Stimulated activated CD4-positive, alpha-beta T cell treated with anti-CD3 and anti-CD28 coated beads, Interleukin-1b, Interleukin-23, amount 100 ng/mL, for 4 hours (primary cell): ENCODE data around the gene CLDN5.

Experiments
- DNase-seq, 2 donors: peaks; one replicate each; pipeline ENCODE4 v3.0.0-alpha.2; 2020; ENCODE audit warnings: low read depth in 2 of 2

CLDN5 gene

GRCh38 chr22:19504900-19505734 is 19.1 kb downstream of the CLDN5 start:
- DNase-seq, result no peak

GRCh38 chr22:19503869-19504268 is 20.3 kb downstream of the CLDN5 start:
- no peak for DNase-seq

GRCh38 chr22:19503367-19503766 is 20.8 kb downstream of the CLDN5 start:
- no peak for DNase-seq

- DNase-seq, result no peak
These were observed 22.2 kb downstream of the CLDN5 start for GRCh38 chr22:19501897-19502447.

GRCh38 chr22:19499880-19500242 is 24.3 kb downstream of the CLDN5 start:
- no peak for DNase-seq

GRCh38 chr22:19499236-19499879 is 24.9 kb downstream of the CLDN5 start:
- no peak for DNase-seq

GRCh38 chr22:19498866-19499190 is 25.4 kb downstream of the CLDN5 start:
- no peak for DNase-seq

- no peak for DNase-seq
These were observed 25.9 kb downstream of the CLDN5 start for GRCh38 chr22:19498154-19498865.

GRCh38 chr22:19497245-19497644 is 27.0 kb downstream of the CLDN5 start:
- DNase-seq, result no peak

GRCh38 chr22:19496324-19496630 is 27.9 kb downstream of the CLDN5 start:
- DNase-seq, result no peak

GRCh38 chr22:19495562-19496323 is 28.5 kb downstream of the CLDN5 start:
- DNase-seq, result no peak

GRCh38 chr22:19494676-19495173 is 29.5 kb downstream of the CLDN5 start:
- no peak for DNase-seq

- no peak for DNase-seq
These were observed 30.1 kb downstream of the CLDN5 start for GRCh38 chr22:19494001-19494560.

GRCh38 chr22:19492504-19493174 is 31.6 kb downstream of the CLDN5 start:
- DNase-seq, result no peak

- no peak for DNase-seq
These were observed 33.5 kb downstream of the CLDN5 start for GRCh38 chr22:19490628-19491230.

- DNase-seq, result no peak
These were observed 35.0 kb downstream of the CLDN5 start for GRCh38 chr22:19488884-19489843.

GRCh38 chr22:19488285-19488684 is 35.9 kb downstream of the CLDN5 start:
- DNase-seq, result no peak

- no peak for DNase-seq
These were observed 40.5 kb downstream of the CLDN5 start for GRCh38 chr22:19483481-19484244.

- DNase-seq, result no peak
These were observed 41.9 kb downstream of the CLDN5 start for GRCh38 chr22:19482297-19482696.
